Tibial nerve (tissue), 4 donors: ENCODE data around the gene THUMPD3. TPM values are rescaled to one million over a fixed set of nuclear protein-coding genes. Genes with fewer than 3 reads are reported as not detected.
A peak's percentile ranks its signal among the peaks of the same experiment; 100 is the strongest.

Experiments used
- DNase-seq, 2 donors: peaks; one replicate each; pipeline ENCODE4 v3.0.0-alpha.2; 2019; ENCODE audit warnings: low spot score in 2 of 2
- H3K27ac ChIP-seq, 4 donors: fragments of 200-600 bp; sonication (generic) in 3 of 4; one replicate each; pipeline ENCODE4 v1.5.1; 2017 to 2019; ENCODE audit warnings: mild to moderate bottlenecking in 1 of 4
- H3K27me3 ChIP-seq, 2 donors: fragments of 200-600 bp; sonication (generic) in 1 of 2; one replicate each; pipeline versions ENCODE4 v1.5.1 to v1.6.0; 2017 to 2019
- H3K36me3 ChIP-seq, 3 donors: fragments of 200-600 bp; sonication (generic); one replicate each; pipeline ENCODE4 v1.5.1; 2018 to 2019
- H3K4me1 ChIP-seq, 4 donors: fragments of 200-600 bp; sonication (generic) in 3 of 4; one replicate each; pipeline ENCODE4 v1.5.1; 2017 to 2019
- H3K4me3 ChIP-seq, 4 donors: fragments of 200-600 bp; sonication (generic) in 3 of 4; one replicate each; pipeline ENCODE4 v1.5.1; 2017 to 2019; ENCODE audit warnings: mild to moderate bottlenecking in 1 of 4, moderate library complexity in 1 of 4
- H3K9me3 ChIP-seq, 4 donors: fragments of 200-600 bp; sonication (generic) in 3 of 4; one replicate each; pipeline ENCODE4 v1.5.1; 2017 to 2019
- CTCF ChIP-seq, 5 experiments: fragments of 200-600 bp in 3 of 5; fragments of 450-650 bp in 2 of 5; sonication (generic) in 3 of 5; IDR thresholded peaks; one replicate each; pipeline ENCODE4 v1.5.1; 2016 to 2019; ENCODE audit warnings: antibody characterized with exemption in 5 of 5, mild to moderate bottlenecking in 3 of 5, moderate library complexity in 2 of 5
- EP300 ChIP-seq, 2 donors: sonication (generic); formaldehyde crosslinking; IDR thresholded peaks; one replicate each; pipeline ENCODE4 v1.6.1; 2017; ENCODE audit warnings: antibody characterized with exemption in 2 of 2, mild to moderate bottlenecking in 1 of 2
- POLR2A ChIP-seq, 2 donors: fragments of 450-650 bp; IDR thresholded peaks; one replicate each; pipeline ENCODE4 v1.6.1; 2017; ENCODE audit warnings: antibody characterized with exemption in 2 of 2, mild to moderate bottlenecking in 2 of 2, moderate library complexity in 2 of 2
- WGBS, 2 donors: methylation state at CpG; one replicate each; pipeline ENCODE4 v1.1.5; 2018; 5-methylcytosine and 5-hydroxymethylcytosine counted together
- total RNA-seq, 4 donors: library from RNA; depleted of rRNA; stranded (reverse); fragments of >200 nt; gene quantifications; one replicate each; pipeline ENCODE4 v1.1.0, GENCODE V29; 2016

Gene THUMPD3
- total RNA-seq, 4 donors from 2014 or later = 21.6 to 42.6 (median 30.5) TPM

GRCh38 chr3:9404680-9405079 is 41.8 kb downstream of the THUMPD3 start:
- DNase-seq = no peak
- no peaks in the 10 kb centered on the region for H3K36me3 ChIP-seq
- H3K4me3 ChIP-seq = no peak overlapping the region
- no peaks in the 10 kb centered on the region for H3K27me3 ChIP-seq
- whole genome bisulfite sequencing, 2 donors = 14 to 24% methylated on average over 1 of the region's 1 CpG
- no peaks in the 10 kb centered on the region for H3K9me3 ChIP-seq
- H3K27ac ChIP-seq = peak overlapping the region in 3 of 4 donors; percentile 8 to 57 (median 27)
- TF ChIP-seq POLR2A (IDR thresholded peaks at IDR 0.05) (no peak), EP300 (IDR thresholded peaks at IDR 0.05) (no peak)
- H3K4me1 ChIP-seq = peaks cover 4 to 96% (median 66%) of the 10 kb centered on the region in 4 donors

- H3K9me3 ChIP-seq = no peaks in the 10 kb centered on the region
- peaks cover 4 to 95% (median 55%) of the 10 kb centered on the region in 4 donors for H3K4me1 ChIP-seq
- H3K36me3 ChIP-seq = no peaks in the 10 kb centered on the region
- TF ChIP-seq CTCF (IDR thresholded peaks at IDR 0.05) (no peak), EP300 (IDR thresholded peaks at IDR 0.05) (no peak), POLR2A (IDR thresholded peaks at IDR 0.05) (no peak)
- H3K27me3 ChIP-seq = no peaks in the 10 kb centered on the region
- H3K4me3 ChIP-seq = no peak overlapping the region
- H3K27ac ChIP-seq = peak overlapping the region in 2 of 4 donors; percentile 27 to 51
- DNase-seq = no peak
- WGBS, 2 donors = 54 to 58% methylated on average over 3 of the region's 3 CpGs
Measured at GRCh38 chr3:9405756-9406155, 42.9 kb downstream of the THUMPD3 start.

GRCh38 chr3:9406856-9407626 is 44.2 kb downstream of the THUMPD3 start:
- 80 to 81% methylated on average over 7 of the region's 7 CpGs for WGBS, 2 donors
- peaks cover 0 to 95% (median 49%) of the 10 kb centered on the region in 4 donors for H3K4me1 ChIP-seq

GRCh38 chr3:9408061-9408460 is 45.2 kb downstream of the THUMPD3 start:
- H3K4me3 ChIP-seq = no peak overlapping the region
- H3K27ac ChIP-seq = no peak overlapping the region
- peaks cover 0 to 95% (median 42%) of the 10 kb centered on the region in 4 donors for H3K4me1 ChIP-seq
- H3K9me3 ChIP-seq = no peaks in the 10 kb centered on the region
- WGBS, 2 donors = 85 to 86% methylated on average over 6 of the region's 6 CpGs
- no peak for DNase-seq
- H3K27me3 ChIP-seq = no peaks in the 10 kb centered on the region
- TF ChIP-seq CTCF (IDR thresholded peaks at IDR 0.05) = no peak
- no peak for TF ChIP-seq EP300 (IDR thresholded peaks at IDR 0.05)
- no peak for TF ChIP-seq POLR2A (IDR thresholded peaks at IDR 0.05)
- H3K36me3 ChIP-seq = no peaks in the 10 kb centered on the region

More at GRCh38 chr3:9406856-9407626, 44.2 kb downstream of the THUMPD3 start:
- Histone ChIP-seq H3K27me3 (no peaks in the 10 kb centered on the region), H3K9me3 (no peaks in the 10 kb centered on the region), H3K36me3 (no peaks in the 10 kb centered on the region), H3K4me3 (no peak overlapping the region), H3K27ac (no peak overlapping the region)
- no peak for DNase-seq
- no peak for TF ChIP-seq EP300 (IDR thresholded peaks at IDR 0.05)

- 68 to 71% methylated on average over 1 of the region's 1 CpG for WGBS, 2 donors
- Histone ChIP-seq H3K27me3 (no peaks in the 10 kb centered on the region), H3K9me3 (no peaks in the 10 kb centered on the region), H3K4me3 (no peak overlapping the region), H3K36me3 (no peaks in the 10 kb centered on the region), H3K27ac (no peak overlapping the region), H3K4me1 (peaks cover 0 to 95% (median 37%) of the 10 kb centered on the region in 4 donors)
- DNase-seq = no peak
- TF ChIP-seq POLR2A (IDR thresholded peaks at IDR 0.05) = no peak
- no peak for TF ChIP-seq EP300 (IDR thresholded peaks at IDR 0.05)
- no peak for TF ChIP-seq CTCF (IDR thresholded peaks at IDR 0.05)
Measured at GRCh38 chr3:9408546-9408945, 45.7 kb downstream of the THUMPD3 start.
